Memory B cell (primary cell): ENCODE measurements around the gene SPATA21.
"Not testable (repeated sequence)": the region's sequence is repeated elsewhere in the genome, so short reads cannot be mapped to it uniquely, and the experiment has no call there.

Source experiments
- ATAC-seq: fragments of 150-1000 bp; cut with Tn5 transposase; 2 replicates; pipeline ENCODE4 v1.10.0; 2021; ENCODE audit warnings: low read depth, mild to moderate bottlenecking, moderate library complexity
- DNase-seq, 2 donors: peaks; one replicate each; pipeline ENCODE4 v3.0.0; 2022; ENCODE audit warnings: low spot score in 2 of 2
- H3K27ac Mint-ChIP-seq: one replicate; pipeline ENCODE4 v1.8.0; 2022; ENCODE audit warnings: mild to moderate bottlenecking, moderate library complexity, mixed read lengths
- H3K27me3 Mint-ChIP-seq: one replicate; pipeline ENCODE4 v1.8.0; 2022; ENCODE audit warnings: mixed read lengths
- H3K36me3 Mint-ChIP-seq: one replicate; pipeline ENCODE4 v1.8.0; 2022; ENCODE audit warnings: mild to moderate bottlenecking, mixed read lengths
- H3K4me1 Mint-ChIP-seq: one replicate; pipeline ENCODE4 v1.8.0; 2022; ENCODE audit warnings: mixed read lengths
- H3K4me3 Mint-ChIP-seq: one replicate; pipeline ENCODE4 v1.8.0; 2022; ENCODE audit warnings: mild to moderate bottlenecking, moderate library complexity, mixed read lengths
- H3K9me3 Mint-ChIP-seq: one replicate; pipeline ENCODE4 v1.8.0; 2022; ENCODE audit warnings: mixed read lengths

The SPATA21 gene

GRCh38 chr1:16372535-16373285 is 64.5 kb downstream of the SPATA21 start:
- H3K4me1 Mint-ChIP-seq = peaks cover 47% of the 10 kb centered on the region
- DNase-seq (no peak), ATAC-seq (no peak)
- H3K27ac Mint-ChIP-seq = peak overlapping the region; percentile 24
- H3K9me3 Mint-ChIP-seq = no peaks in the 10 kb centered on the region
- H3K27me3 Mint-ChIP-seq = no peaks in the 10 kb centered on the region
- H3K4me3 Mint-ChIP-seq = no peak overlapping the region
- peaks cover 6% of the 10 kb centered on the region for H3K36me3 Mint-ChIP-seq

- H3K36me3 Mint-ChIP-seq = peaks cover 4% of the 10 kb centered on the region
- H3K4me3 Mint-ChIP-seq = peak overlapping the region; percentile 27
- H3K27me3 Mint-ChIP-seq = no peaks in the 10 kb centered on the region
- no peaks in the 10 kb centered on the region for H3K9me3 Mint-ChIP-seq
- peaks cover 40% of the 10 kb centered on the region for H3K4me1 Mint-ChIP-seq
- DNase-seq = no peak
- peak overlapping the region; percentile 28 for H3K27ac Mint-ChIP-seq
- ATAC-seq = no peak
Measured at GRCh38 chr1:16371725-16372124, 65.5 kb downstream of the SPATA21 start.

DNA sequence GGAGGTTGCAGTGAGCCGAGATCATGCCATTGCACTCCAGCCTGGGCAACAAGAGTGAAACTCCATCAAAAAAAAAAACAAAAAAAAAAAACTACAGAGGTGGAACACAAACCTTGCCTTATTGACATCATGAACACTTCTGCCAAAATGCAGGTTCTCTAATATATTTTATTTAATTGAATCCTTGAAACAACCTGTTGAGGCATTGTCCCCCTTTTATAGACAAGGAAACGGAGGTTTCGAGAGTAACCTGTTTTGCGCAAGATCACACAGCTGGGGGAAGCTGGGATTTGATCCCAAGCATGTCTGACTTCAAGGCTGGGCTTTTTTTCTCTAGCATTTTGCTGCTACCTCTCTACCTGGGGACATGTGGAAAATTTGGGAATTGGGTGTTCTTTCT is 67.4 kb downstream of the SPATA21 start:
- H3K9me3 Mint-ChIP-seq = no peaks in the 10 kb centered on the region
- no peaks in the 10 kb centered on the region for H3K27me3 Mint-ChIP-seq
- H3K4me3 Mint-ChIP-seq = no peak overlapping the region
- H3K27ac Mint-ChIP-seq = no peak overlapping the region
- H3K4me1 Mint-ChIP-seq = peaks cover 32% of the 10 kb centered on the region
- H3K36me3 Mint-ChIP-seq = peaks cover 4% of the 10 kb centered on the region
- DNase-seq = no peak
- ATAC-seq = no peak

GRCh38 chr1:16367968-16368890 is 69.0 kb downstream of the SPATA21 start:
- Mint-ChIP-seq H3K4me3 (peak overlapping the region; percentile 93), H3K4me1 (peaks cover 22% of the 10 kb centered on the region), H3K9me3 (no peaks in the 10 kb centered on the region), H3K36me3 (peaks cover 4% of the 10 kb centered on the region), H3K27me3 (no peaks in the 10 kb centered on the region), H3K27ac (peak overlapping the region; percentile 98)
- ATAC-seq = no peak
- no peak for DNase-seq

DNA sequence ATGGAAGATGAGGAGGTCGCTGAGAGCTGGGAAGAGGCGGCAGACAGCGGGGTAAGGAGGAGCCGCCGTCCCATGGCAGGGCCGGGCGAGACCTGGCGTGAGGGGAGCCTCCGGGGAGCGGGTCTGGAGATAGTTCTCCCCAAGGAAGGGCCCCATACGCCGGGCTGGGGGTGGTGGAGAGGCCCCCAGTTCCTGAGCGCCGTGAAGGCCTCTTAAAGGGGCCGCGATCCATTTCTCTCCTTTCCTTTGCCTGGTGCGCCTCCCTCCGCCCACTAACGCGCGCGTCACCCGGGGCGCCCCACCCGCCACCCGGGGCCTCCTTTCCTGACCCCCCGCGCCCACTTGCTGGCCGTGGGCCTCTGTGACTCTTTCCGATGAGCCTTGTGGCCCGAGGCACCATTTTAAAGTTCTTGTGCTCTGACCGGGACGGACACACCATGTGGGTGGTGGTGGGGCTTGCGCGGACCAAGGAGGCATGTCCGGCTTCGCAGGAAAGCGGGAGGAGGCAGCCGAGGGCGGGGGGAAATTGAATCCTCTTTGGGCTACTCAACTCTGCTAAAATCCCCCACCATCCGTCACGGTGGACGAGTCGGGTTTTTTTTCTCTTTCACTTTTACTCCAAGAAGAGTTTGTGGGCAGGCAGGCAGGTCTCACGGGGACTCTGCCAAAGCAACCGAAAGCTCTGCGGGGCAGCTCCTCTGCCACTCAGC is 69.8 kb downstream of the SPATA21 start:
- no peaks in the 10 kb centered on the region for H3K27me3 Mint-ChIP-seq
- H3K27ac Mint-ChIP-seq = peak overlapping the region; percentile 98
- no peaks in the 10 kb centered on the region for H3K9me3 Mint-ChIP-seq
- peak overlapping the region; percentile 93 for H3K4me3 Mint-ChIP-seq
- ATAC-seq (peak; percentile 63), DNase-seq (peak; percentile 77 to 82)
- H3K4me1 Mint-ChIP-seq = peaks cover 15% of the 10 kb centered on the region
- no peaks in the 10 kb centered on the region for H3K36me3 Mint-ChIP-seq

DNA sequence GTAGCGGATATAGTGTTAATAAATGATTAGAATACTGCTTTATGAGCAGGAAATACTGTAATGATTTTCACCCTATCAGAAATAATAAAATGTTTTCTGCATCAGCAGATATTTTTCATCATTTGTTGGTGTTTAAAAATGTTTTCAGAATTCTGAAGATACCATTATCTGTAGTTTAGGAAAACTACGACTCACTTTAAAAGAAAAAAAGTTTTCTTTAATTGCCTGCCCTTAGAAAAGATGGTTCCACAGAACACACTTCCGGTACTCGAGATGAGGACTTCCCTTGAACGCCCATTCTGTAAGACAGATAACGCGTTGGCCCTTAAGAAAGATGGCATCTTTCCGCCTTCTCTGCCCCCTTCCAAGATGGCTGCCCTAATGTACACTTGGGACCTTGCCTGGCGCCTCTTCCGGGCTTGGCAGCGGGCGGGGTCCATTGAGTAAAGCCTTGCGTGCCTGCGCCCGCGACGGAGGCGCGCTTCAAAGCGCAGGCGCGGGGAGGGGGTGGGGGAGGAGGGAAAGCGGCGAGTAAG is 70.4 kb downstream of the SPATA21 start, which contains the start of gene SZRD1:
TSS of gene SZRD1 (plus strand) at position 521 of the 536 bp plus-strand sequence. CDS start 16 bp downstream, outside the sequence.
- Mint-ChIP-seq H3K4me1 (peaks cover 12% of the 10 kb centered on the region), H3K27me3 (no peaks in the 10 kb centered on the region), H3K4me3 (peak within 1 kb of the TSS; percentile 93), H3K9me3 (no peaks in the 10 kb centered on the region), H3K27ac (peak within 1 kb of the TSS; percentile 98), H3K36me3 (no peaks in the 10 kb centered on the region)
- DNase-seq = peak; percentile 76 to 91
- peak; percentile 83 for ATAC-seq

- H3K4me3 Mint-ChIP-seq, H3K27ac Mint-ChIP-seq: not testable (repeated sequence)
Measured at GRCh38 chr1:16365146-16365498, 72.1 kb downstream of the SPATA21 start.

GRCh38 chr1:16356867-16357266 is 80.4 kb downstream of the SPATA21 start:
- H3K4me3 Mint-ChIP-seq = no peak overlapping the region
- ATAC-seq = no peak
- no peak for DNase-seq
- H3K27me3 Mint-ChIP-seq = no peaks in the 10 kb centered on the region
- no peaks in the 10 kb centered on the region for H3K36me3 Mint-ChIP-seq
- H3K4me1 Mint-ChIP-seq = no peaks in the 10 kb centered on the region
- H3K27ac Mint-ChIP-seq = no peak overlapping the region
- no peaks in the 10 kb centered on the region for H3K9me3 Mint-ChIP-seq

More at GRCh38 chr1:16365146-16365498, 72.1 kb downstream of the SPATA21 start:
- not testable (repeated sequence) for DNase-seq, ATAC-seq, H3K4me1 Mint-ChIP-seq, H3K27me3 Mint-ChIP-seq, H3K9me3 Mint-ChIP-seq, H3K36me3 Mint-ChIP-seq

DNA sequence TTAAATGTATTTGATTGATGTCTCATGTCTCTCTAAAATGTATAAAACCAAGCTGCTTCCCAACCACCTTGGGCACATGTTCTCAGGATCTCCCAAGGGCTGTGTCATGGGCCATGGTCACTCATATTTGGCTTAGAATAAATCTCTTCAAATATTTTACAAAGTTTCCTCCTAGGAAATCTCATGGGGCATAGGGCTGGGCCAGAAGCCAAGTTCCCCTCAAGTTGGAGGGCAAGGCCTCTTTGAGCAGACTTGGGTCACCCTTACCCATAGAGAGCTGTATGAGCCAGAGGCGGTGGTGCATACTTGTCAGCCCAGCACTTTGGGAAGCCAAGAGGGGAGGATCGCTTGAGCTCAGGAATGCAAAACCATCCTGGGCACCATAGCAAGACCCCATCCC is 82.6 kb downstream of the SPATA21 start:
- Mint-ChIP-seq H3K27me3 (no peaks in the 10 kb centered on the region), H3K4me3 (no peak overlapping the region), H3K36me3 (no peaks in the 10 kb centered on the region), H3K4me1 (peaks cover 12% of the 10 kb centered on the region), H3K9me3 (no peaks in the 10 kb centered on the region), H3K27ac (no peak overlapping the region)
- ATAC-seq (no peak), DNase-seq (no peak)

DNA sequence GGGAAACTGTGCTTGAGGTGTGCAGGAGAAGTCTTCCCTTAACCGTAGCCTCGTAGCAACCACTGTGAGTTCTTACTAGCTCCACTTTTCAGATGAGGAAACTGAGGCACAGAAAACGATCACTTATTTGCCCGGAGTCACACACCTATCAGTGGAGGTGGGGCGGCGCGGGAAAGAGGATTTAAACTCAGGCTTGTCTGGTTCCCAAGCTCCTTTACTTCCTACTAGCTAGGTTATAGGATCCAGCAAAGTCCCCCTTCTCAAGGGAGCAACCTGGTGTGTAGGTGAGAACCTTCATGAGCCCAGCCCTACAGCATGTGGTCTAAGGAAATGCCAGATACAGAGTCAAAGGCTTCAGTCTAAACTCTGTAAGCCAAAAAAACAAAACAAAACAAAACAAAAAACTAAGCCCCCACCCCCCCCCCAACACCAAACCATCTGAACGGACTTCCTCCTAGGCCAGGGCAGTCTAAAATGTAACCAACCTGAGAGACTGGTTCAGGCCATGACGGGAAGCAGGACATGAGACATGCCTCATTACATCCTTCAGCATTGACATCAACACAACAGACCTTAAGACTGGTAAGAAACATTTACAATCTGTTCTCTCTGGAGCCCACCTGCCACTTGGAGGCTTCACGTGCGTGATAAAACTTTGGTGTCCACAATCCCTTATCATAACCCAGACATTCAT is 84.2 kb downstream of the SPATA21 start:
- Mint-ChIP-seq H3K27me3 (no peaks in the 10 kb centered on the region), H3K9me3 (no peaks in the 10 kb centered on the region), H3K4me3 (peak overlapping the region; percentile 93), H3K4me1 (peaks cover 14% of the 10 kb centered on the region), H3K27ac (peak overlapping the region; percentile 92), H3K36me3 (no peaks in the 10 kb centered on the region)
- DNase-seq (no peak), ATAC-seq (no peak)

DNA sequence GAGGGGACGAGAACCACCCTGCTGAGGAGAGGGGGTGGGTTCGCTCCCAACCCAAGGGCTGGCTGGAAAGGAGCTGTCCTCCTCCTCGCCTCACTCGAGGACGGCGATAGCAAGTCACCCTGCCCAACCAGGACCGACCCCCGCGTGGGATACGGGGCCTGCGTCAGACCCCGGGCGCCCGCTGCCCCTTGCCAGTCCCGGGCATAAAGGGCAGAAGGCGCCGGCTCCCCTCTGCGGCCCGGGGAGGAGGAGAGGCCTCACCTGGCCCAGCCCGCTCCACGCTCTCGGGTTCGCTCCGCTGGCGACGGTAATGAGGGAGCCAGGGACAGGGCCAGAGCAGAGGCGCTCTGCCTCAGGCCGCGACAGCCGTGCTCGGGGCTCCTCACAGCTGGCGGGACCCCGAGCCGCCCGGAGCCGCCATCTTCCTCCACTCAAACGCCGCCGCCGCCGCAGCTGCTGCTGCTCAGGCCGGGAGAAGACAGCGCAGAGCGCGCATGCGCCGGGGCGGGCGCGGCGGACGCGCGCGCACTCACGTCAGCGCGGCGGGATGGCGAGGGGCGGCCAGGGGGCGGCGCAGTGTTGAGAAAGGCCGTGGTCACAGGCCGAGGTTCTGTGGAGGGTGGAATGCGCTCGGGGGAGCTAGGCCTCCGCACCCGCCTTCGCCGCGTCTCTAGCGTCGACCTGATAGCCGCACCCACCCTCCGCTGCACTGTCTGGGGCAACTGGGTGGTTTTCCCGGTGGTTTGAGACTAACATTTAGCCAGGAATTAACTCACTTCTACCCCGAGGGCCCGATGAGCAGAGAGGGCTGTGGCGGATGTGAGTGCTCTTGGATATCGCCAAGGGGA is 85.0 kb downstream of the SPATA21 start, which contains the start of gene FBXO42:
TSS of gene FBXO42 (minus strand) at position 487 of the 848 bp plus-strand sequence. CDS start 37,062 bp downstream, outside the sequence.
- Mint-ChIP-seq H3K36me3 (no peaks in the 10 kb centered on the region), H3K4me1 (peaks cover 14% of the 10 kb centered on the region), H3K27me3 (no peaks in the 10 kb centered on the region), H3K9me3 (no peaks in the 10 kb centered on the region), H3K27ac (peak within 1 kb of the TSS; percentile 92), H3K4me3 (peak within 1 kb of the TSS; percentile 93)
- ATAC-seq (peak; percentile 91), DNase-seq (peak; percentile 86 to 91)

DNA sequence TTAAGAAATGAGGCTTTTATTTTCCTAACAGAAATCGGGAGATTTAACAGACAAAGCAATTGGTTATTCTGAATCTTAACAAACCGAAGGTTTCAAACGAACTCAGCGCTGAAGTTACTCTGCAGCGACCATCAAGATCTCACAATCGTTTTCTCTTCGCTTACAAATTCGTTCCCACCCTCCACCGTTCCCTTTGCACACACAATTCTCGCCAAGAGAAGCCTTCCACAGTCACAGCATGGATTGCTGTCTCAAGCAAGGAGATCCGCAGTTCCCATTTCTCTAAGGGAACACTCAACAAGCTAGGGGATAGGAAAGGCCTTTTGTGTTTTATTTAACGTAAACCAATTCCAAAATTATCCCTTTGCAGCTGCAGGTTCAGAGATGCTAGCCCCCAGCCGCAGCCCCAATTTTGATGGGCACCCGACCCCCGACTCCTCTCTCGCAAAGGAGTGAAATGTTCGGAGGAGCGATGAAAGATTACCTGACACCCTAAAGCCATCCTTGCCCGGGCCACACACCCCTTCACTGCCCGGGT is 85.7 kb downstream of the SPATA21 start:
- Mint-ChIP-seq H3K4me3 (peak overlapping the region; percentile 93), H3K4me1 (peaks cover 14% of the 10 kb centered on the region), H3K27me3 (no peaks in the 10 kb centered on the region), H3K9me3 (no peaks in the 10 kb centered on the region), H3K36me3 (no peaks in the 10 kb centered on the region), H3K27ac (peak overlapping the region; percentile 92)
- DNase-seq (no peak), ATAC-seq (no peak)
